ENCODE results near the gene GAGE1.
"Not testable (repeated sequence)": the region's sequence is repeated elsewhere in the genome, so short reads cannot be mapped to it uniquely, and the experiment has no call there.

- not testable (repeated sequence) for TF ChIP-seq CTCF (conservative IDR thresholded peaks at IDR 0.05; ENCODE audit: low read depth, low read length); EZH2 (IDR thresholded peaks at IDR 0.05; ENCODE audit: borderline replicate concordance, low read depth, low read length, poor library complexity, severe bottlenecking)
These were observed 9.6 kb upstream of the GAGE1 start, which contains the start of gene GAGE2A for GRCh38 chrX:49589196-49589595.

All from A673 (cell line).